ENCODE results near the gene LRFN4.

DNA sequence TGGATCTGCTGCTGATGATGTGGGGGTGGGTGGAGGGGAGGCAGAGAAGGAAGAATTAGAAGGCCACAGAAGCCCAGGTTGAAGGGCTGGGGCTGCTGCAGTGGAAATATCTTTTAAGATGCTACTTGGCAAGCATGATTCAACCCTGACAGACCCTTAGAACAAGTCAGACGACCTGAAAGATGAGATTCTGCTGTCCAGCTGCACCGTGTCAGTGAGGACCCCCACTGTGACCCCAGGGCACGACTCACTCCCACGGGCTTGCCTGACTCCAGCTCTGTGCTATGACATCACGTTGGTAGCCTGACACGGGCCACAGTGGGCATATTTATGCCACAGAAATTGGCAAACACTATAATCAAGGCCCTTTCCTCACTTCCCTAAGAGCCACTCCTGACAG, 36.0 kb downstream of the LRFN4 start:
- TF ChIP-seq, protein P1, sequence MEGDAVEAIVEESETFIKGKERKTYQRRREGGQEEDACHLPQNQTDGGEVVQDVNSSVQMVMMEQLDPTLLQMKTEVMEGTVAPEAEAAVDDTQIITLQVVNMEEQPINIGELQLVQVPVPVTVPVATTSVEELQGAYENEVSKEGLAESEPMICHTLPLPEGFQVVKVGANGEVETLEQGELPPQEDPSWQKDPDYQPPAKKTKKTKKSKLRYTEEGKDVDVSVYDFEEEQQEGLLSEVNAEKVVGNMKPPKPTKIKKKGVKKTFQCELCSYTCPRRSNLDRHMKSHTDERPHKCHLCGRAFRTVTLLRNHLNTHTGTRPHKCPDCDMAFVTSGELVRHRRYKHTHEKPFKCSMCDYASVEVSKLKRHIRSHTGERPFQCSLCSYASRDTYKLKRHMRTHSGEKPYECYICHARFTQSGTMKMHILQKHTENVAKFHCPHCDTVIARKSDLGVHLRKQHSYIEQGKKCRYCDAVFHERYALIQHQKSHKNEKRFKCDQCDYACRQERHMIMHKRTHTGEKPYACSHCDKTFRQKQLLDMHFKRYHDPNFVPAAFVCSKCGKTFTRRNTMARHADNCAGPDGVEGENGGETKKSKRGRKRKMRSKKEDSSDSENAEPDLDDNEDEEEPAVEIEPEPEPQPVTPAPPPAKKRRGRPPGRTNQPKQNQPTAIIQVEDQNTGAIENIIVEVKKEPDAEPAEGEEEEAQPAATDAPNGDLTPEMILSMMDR (IDR thresholded peaks at IDR 0.05) = no peak
- TF ChIP-seq EP300 (IDR thresholded peaks at IDR 0.05) (no peak), POLR2A (IDR thresholded peaks at IDR 0.05) (no peak), POLR2AphosphoS5 (IDR thresholded peaks at IDR 0.05) (no peak)
